HepG2 (cell line): ENCODE results near the gene C21orf58. TPM values are rescaled to one million over a fixed set of nuclear protein-coding genes. Genes with fewer than 3 reads are reported as not detected.

Source experiments
- ATAC-seq: fragments of 200-7000 bp; cut with Tn5 transposase; 3 replicates; pipeline ENCODE4 v1.9.1; 2020; ENCODE audit warnings: mild to moderate bottlenecking, moderate library complexity
- BruUV-seq: library from RNA; stranded (reverse); fragments of 400-500 nt; replicated peaks from 2 replicates; lab custom pipeline; 2021; lab: Mats Ljungman, UMichigan
- CTCF ChIA-PET: fragments of 300-600 bp; formaldehyde crosslinking; extraction: SDS; loops from one replicate; lab custom pipeline; 2021; ENCODE audit warnings: low total read pairs, inconsistent platforms, low intra/inter-chr PET ratio; lab: Yijun Ruan, JAX
- POLR2A ChIA-PET: fragments of 350-600 bp; sonication (Branson Sonifier 250); formaldehyde crosslinking; loops from one replicate; lab custom pipeline; 2020; ENCODE audit warnings: antibody characterized with exemption, inconsistent platforms; lab: Yijun Ruan, JAX
- DNase-seq: peaks from one replicate; pipeline ENCODE4 v3.0.0-alpha.2; 2015; ENCODE audit warnings: low spot score
- FAIRE-seq: peaks from 3 replicates; lab custom pipeline; 2011; peaks lifted over from hg19 to GRCh38; lab: Jason Lieb, UNC
- H2AFZ ChIP-seq: one replicate; pipeline ENCODE4 v1.6.1; 2011; ENCODE audit warnings: low read length, inconsistent platforms
- H3K27ac ChIP-seq: fragments of 300-600 bp; 3 replicates; pipeline ENCODE4 v1.8.0; 2011; ENCODE audit warnings: mixed run types, mild to moderate bottlenecking, mixed read lengths, low read length, inconsistent platforms; ENCODE audit not compliant: insufficient read depth; ENCODE audit errors: extremely low read length
- H3K27me3 ChIP-seq, 2 experiments: fragments of 200-600 bp in 1 of 2; 2 replicates in 1 of 2; 3 replicates in 1 of 2; pipeline versions ENCODE4 v1.6.0 to v1.8.0; 2011; ENCODE audit warnings: low read length in 2 of 2, mild to moderate bottlenecking in 2 of 2, moderate library complexity in 2 of 2, inconsistent platforms in 1 of 2; ENCODE audit not compliant: insufficient read depth in 2 of 2, control insufficient read depth in 1 of 2
- H3K36me3 ChIP-seq, 2 experiments: fragments of 200-600 bp in 1 of 2; replicated peaks in 1 of 2; 2 replicates in 1 of 2; 3 replicates in 1 of 2; pipeline versions ENCODE4 v1.5.1 to v1.8.0; 2011; ENCODE audit warnings: low read length in 2 of 2, inconsistent platforms in 1 of 2; ENCODE audit not compliant: insufficient read depth in 2 of 2, control insufficient read depth in 1 of 2
- H3K4me1 ChIP-seq: 2 replicates; pipeline ENCODE4 v1.5.1; 2012; ENCODE audit warnings: low read length, inconsistent platforms; ENCODE audit not compliant: insufficient read depth
- H3K4me2 ChIP-seq: 2 replicates; pipeline ENCODE4 v1.6.0; 2011; ENCODE audit warnings: low read depth, low read length, inconsistent platforms
- H3K4me3 ChIP-seq, 3 experiments: fragments of 200-600 bp in 1 of 3; sonication (generic), shearing (Covaris generic) in 1 of 3; replicated peaks in 1 of 3; 2 replicates each; pipeline ENCODE4 v1.5.1; 2011 to 2016; ENCODE audit warnings: low read length in 3 of 3, inconsistent platforms in 2 of 3, low read depth in 2 of 3, mild to moderate bottlenecking in 2 of 3, control low read depth in 1 of 3, mixed read lengths in 1 of 3; ENCODE audit not compliant: insufficient read depth in 1 of 3
- H3K79me2 ChIP-seq: one replicate; pipeline ENCODE4 v1.6.1; 2011; ENCODE audit warnings: low read length, inconsistent platforms; ENCODE audit not compliant: insufficient read depth
- H3K9ac ChIP-seq: 2 replicates; pipeline ENCODE4 v1.6.0; 2011; ENCODE audit warnings: mild to moderate bottlenecking, low read depth, low read length, inconsistent platforms; ENCODE audit not compliant: insufficient read depth
- H3K9me3 ChIP-seq: 2 replicates; pipeline ENCODE4 v1.5.1; 2012; ENCODE audit warnings: mild to moderate bottlenecking, low read length
- H4K20me1 ChIP-seq: 2 replicates; pipeline ENCODE4 v1.6.0; 2011; ENCODE audit warnings: inconsistent platforms, mild to moderate bottlenecking, low read length, moderate library complexity; ENCODE audit not compliant: insufficient read depth
- MTA1 ChIP-seq: sonication (generic); formaldehyde crosslinking; IDR thresholded peaks from 2 replicates; pipeline ENCODE4 v1.4.0; 2020; ENCODE audit warnings: missing genetic modification reagents, mild to moderate bottlenecking, borderline replicate concordance
- SMAD3 ChIP-seq: sonication (generic); formaldehyde crosslinking; IDR thresholded peaks from 2 replicates; pipeline ENCODE4 v1.4.0; 2020; ENCODE audit warnings: missing genetic modification reagents
- ZNF101 ChIP-seq: sonication (generic); formaldehyde crosslinking; IDR thresholded peaks from 2 replicates; pipeline ENCODE4 v1.4.0; 2020; ENCODE audit warnings: mild to moderate bottlenecking, low read depth, missing genetic modification reagents, borderline replicate concordance
- ZNF441 ChIP-seq: sonication (generic); formaldehyde crosslinking; IDR thresholded peaks from 2 replicates; pipeline ENCODE4 v1.7.0; 2021; ENCODE audit warnings: missing genetic modification reagents, borderline replicate concordance
- ZNF737 ChIP-seq: sonication (generic); formaldehyde crosslinking; IDR thresholded peaks from 2 replicates; pipeline ENCODE4 v1.5.0; 2020; ENCODE audit warnings: missing genetic modification reagents, mild to moderate bottlenecking, borderline replicate concordance
- ZNF792 ChIP-seq: IDR thresholded peaks from 2 replicates; pipeline ENCODE4 v1.6.1; 2016
- WGBS: methylation state at CpG from one replicate; pipeline ENCODE4 v1.1.6; 2017; ENCODE audit warnings: low lambda C conversion rate; 5-methylcytosine and 5-hydroxymethylcytosine counted together
- in situ Hi-C: cut with HindIII; loops from 2 replicates; pipeline ENCODE4 v1.10.0; 2017; ENCODE audit warnings: low pct_unique_long_range_greater_than_20kb; ENCODE audit not compliant: extremely low pct_ligation_motif_present
- intact Hi-C: fragments of 100-400 bp; cut with micrococcal nuclease; formaldehyde crosslinking; loops from one replicate; pipeline ENCODE4 v1.10.0; 2022; ENCODE audit not compliant: unreplicated experiment
- polyA plus RNA-seq, 8 experiments: library from polyadenylated mRNA; depleted of rRNA in 3 of 8; stranded (reverse) in 7 of 8; unstranded in 1 of 8; fragments of >200 nt; fragmentation: Illumina TruSeq in 4 of 8; extraction: Trizol in 4 of 8; gene quantifications; 2 replicates each; pipeline versions ENCODE4 v1.2.1 to v1.2.3, GENCODE V29; 2011 to 2016; ENCODE audit warnings: low read depth in 4 of 8, missing spikeins in 1 of 8, mixed read lengths in 1 of 8; ENCODE audit not compliant: insufficient read depth in 1 of 8
- total RNA-seq, 5 experiments: library from RNA; depleted of rRNA; stranded (reverse); fragments of >200 nt; fragmentation: Illumina TruSeq; extraction: Trizol; gene quantifications; 2 replicates each; pipeline ENCODE4 v1.2.3, GENCODE V29; 2016; ENCODE audit warnings: low read depth in 1 of 5
- TF ChIP-seq, protein P1 (sequence below): sonication (generic); formaldehyde crosslinking; IDR thresholded peaks from 2 replicates; pipeline ENCODE4 v1.4.0; 2020; ENCODE audit warnings: mild to moderate bottlenecking, missing genetic modification reagents
- TF ChIP-seq, protein P2 (sequence below): IDR thresholded peaks from 2 replicates; pipeline ENCODE4 v1.4.0; 2020; ENCODE audit warnings: mild to moderate bottlenecking, missing genetic modification reagents

C21orf58 gene
- total and polyA plus RNA-seq, 2 of the 13 experiments (the other 11 are each of a cell fraction or from before 2014, with no cell fraction given), result 3.5 to 6.8 TPM

DNA sequence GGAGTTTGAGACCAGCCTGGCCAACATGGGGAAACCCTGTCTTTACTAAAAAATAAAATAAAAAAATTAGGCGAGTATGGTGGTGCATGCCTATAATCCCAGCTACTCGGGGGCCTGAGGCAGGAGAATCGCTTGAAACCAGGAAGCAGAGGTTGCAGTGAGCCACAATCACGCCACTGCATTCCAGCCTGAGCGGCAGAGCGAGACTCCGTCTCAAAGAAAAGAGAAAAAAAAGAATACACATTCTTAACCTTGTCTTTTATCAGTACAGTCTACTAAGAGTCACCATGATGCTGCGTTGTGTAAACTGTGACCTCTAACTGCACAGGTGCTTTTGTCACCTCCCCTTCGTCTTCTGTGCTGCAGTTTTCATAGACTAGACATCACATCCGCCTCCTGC lies 37.5 kb upstream of the C21orf58 start:
- BruUV-seq, result no TSS peak
- H3K79me2 ChIP-seq, result no peaks in the 10 kb centered on the region
- H2AFZ ChIP-seq, result no peak overlapping the region
- in situ Hi-C loops, result no loop called here
- H3K4me2 ChIP-seq, result no peak overlapping the region
- no peaks in the 10 kb centered on the region for H3K27me3 ChIP-seq
- FAIRE-seq (no peak), ATAC-seq (no peak), DNase-seq (no peak)
- intact Hi-C loops, result no loop called here
- 97% methylated on average over 10 of the region's 10 CpGs for WGBS
- H3K36me3 ChIP-seq, result peaks cover 18 to 50% of the 10 kb centered on the region in 2 experiments; a peak in 4 of 5 replicates
- ChIA-PET POLR2A (no interaction called here), CTCF (no interaction called here)
- no peak overlapping the region for H3K27ac ChIP-seq
- no peaks in the 10 kb centered on the region for H4K20me1 ChIP-seq
- H3K9me3 ChIP-seq, result no peaks in the 10 kb centered on the region
- no peak overlapping the region for H3K9ac ChIP-seq
- H3K4me3 ChIP-seq, result no peak overlapping the region
- H3K4me1 ChIP-seq, result no peaks in the 10 kb centered on the region
- TF ChIP-seq MTA1 (CRISPR knock-in tag) (no peak), ZNF792 (no peak), SMAD3 (CRISPR knock-in tag) (no peak), ZNF101 (no peak), ZNF737 (CRISPR knock-in tag) (no peak), ZNF441 (CRISPR knock-in tag) (no peak)
- TF ChIP-seq, protein P1, sequence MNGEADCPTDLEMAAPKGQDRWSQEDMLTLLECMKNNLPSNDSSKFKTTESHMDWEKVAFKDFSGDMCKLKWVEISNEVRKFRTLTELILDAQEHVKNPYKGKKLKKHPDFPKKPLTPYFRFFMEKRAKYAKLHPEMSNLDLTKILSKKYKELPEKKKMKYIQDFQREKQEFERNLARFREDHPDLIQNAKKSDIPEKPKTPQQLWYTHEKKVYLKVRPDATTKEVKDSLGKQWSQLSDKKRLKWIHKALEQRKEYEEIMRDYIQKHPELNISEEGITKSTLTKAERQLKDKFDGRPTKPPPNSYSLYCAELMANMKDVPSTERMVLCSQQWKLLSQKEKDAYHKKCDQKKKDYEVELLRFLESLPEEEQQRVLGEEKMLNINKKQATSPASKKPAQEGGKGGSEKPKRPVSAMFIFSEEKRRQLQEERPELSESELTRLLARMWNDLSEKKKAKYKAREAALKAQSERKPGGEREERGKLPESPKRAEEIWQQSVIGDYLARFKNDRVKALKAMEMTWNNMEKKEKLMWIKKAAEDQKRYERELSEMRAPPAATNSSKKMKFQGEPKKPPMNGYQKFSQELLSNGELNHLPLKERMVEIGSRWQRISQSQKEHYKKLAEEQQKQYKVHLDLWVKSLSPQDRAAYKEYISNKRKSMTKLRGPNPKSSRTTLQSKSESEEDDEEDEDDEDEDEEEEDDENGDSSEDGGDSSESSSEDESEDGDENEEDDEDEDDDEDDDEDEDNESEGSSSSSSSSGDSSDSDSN, result no peak
- TF ChIP-seq, protein P2, sequence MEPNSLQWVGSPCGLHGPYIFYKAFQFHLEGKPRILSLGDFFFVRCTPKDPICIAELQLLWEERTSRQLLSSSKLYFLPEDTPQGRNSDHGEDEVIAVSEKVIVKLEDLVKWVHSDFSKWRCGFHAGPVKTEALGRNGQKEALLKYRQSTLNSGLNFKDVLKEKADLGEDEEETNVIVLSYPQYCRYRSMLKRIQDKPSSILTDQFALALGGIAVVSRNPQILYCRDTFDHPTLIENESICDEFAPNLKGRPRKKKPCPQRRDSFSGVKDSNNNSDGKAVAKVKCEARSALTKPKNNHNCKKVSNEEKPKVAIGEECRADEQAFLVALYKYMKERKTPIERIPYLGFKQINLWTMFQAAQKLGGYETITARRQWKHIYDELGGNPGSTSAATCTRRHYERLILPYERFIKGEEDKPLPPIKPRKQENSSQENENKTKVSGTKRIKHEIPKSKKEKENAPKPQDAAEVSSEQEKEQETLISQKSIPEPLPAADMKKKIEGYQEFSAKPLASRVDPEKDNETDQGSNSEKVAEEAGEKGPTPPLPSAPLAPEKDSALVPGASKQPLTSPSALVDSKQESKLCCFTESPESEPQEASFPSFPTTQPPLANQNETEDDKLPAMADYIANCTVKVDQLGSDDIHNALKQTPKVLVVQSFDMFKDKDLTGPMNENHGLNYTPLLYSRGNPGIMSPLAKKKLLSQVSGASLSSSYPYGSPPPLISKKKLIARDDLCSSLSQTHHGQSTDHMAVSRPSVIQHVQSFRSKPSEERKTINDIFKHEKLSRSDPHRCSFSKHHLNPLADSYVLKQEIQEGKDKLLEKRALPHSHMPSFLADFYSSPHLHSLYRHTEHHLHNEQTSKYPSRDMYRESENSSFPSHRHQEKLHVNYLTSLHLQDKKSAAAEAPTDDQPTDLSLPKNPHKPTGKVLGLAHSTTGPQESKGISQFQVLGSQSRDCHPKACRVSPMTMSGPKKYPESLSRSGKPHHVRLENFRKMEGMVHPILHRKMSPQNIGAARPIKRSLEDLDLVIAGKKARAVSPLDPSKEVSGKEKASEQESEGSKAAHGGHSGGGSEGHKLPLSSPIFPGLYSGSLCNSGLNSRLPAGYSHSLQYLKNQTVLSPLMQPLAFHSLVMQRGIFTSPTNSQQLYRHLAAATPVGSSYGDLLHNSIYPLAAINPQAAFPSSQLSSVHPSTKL (CRISPR knock-in tag), result no peak
- TF ChIP-seq, all 625 proteins: peak for 0
